ENCODE results near the gene TMTC4.

The TMTC4 gene

DNA sequence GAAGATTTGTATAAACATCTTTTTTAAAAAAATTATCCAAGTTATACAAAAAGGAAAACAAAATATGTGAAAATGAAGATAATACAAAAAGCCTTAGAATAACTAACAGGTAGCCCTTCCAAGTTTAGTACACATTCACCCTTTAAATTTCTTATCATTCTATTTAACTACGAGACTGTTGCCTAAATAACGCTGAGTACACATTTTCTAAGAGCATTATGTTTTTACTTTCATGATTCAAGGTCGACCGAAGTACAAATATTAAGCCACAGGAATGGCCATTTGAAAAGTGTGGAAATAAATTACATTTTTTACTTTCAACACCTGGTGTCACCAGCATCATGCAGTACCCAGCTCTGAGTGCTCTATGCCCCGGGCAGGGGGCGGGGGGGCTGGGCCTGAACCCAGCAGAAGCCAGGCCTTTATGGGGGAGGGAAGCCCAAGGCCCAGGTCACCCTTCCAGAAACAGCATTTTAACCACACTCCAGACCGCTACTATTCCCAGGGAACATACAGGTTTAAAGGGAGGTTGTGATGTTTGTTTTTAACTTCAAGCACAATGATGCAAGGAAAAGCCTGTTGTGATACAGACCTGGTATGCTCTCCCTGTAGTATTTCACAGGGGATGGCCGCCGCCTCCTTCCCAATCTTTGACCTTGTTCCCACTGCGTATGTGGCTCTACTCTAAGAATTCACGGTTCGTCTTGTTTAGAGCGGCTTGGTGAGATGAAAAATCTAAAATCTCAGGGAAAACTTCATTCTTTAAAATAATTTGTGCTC lies 110.0 kb downstream of the TMTC4 start:
- no peak overlapping the region for H3K27ac ChIP-seq (ENCODE audit: extremely low read depth, low read depth, low read length)
- no peaks in the 10 kb centered on the region for H3K4me1 ChIP-seq (ENCODE audit: control insufficient read depth, insufficient read depth, low read length)
- ChIA-PET POLR2A (no interaction called here), CTCF (interaction anchor here (2.1 kb wide), 1 partner anchor 8 kb away, joined by 5 read pairs; no protein-coding TSS in a partner anchor)
- no peaks in the 10 kb centered on the region for H3K9me3 ChIP-seq (ENCODE audit: control insufficient read depth, insufficient read depth, low read depth, low read length)
- H3K36me3 ChIP-seq (ENCODE audit: control insufficient read depth in 2 of 2, insufficient read depth in 1 of 2, low read length in 2 of 2), result no peaks in the 10 kb centered on the region
- TF ChIP-seq, protein P1, sequence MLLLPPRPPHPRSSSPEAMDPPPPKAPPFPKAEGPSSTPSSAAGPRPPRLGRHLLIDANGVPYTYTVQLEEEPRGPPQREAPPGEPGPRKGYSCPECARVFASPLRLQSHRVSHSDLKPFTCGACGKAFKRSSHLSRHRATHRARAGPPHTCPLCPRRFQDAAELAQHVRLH (tag by site-specific recombination; IDR thresholded peaks at IDR 0.05), result no peak
- TF ChIP-seq, protein P2, sequence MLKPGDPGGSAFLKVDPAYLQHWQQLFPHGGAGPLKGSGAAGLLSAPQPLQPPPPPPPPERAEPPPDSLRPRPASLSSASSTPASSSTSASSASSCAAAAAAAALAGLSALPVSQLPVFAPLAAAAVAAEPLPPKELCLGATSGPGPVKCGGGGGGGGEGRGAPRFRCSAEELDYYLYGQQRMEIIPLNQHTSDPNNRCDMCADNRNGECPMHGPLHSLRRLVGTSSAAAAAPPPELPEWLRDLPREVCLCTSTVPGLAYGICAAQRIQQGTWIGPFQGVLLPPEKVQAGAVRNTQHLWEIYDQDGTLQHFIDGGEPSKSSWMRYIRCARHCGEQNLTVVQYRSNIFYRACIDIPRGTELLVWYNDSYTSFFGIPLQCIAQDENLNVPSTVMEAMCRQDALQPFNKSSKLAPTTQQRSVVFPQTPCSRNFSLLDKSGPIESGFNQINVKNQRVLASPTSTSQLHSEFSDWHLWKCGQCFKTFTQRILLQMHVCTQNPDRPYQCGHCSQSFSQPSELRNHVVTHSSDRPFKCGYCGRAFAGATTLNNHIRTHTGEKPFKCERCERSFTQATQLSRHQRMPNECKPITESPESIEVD (tag by site-specific recombination; IDR thresholded peaks at IDR 0.05), result no peak
- TF ChIP-seq OSR2 (tag by site-specific recombination; IDR thresholded peaks at IDR 0.05) (no peak), ZNF140 (tag by site-specific recombination; IDR thresholded peaks at IDR 0.05) (no peak), ZNF830 (tag by site-specific recombination; IDR thresholded peaks at IDR 0.05; ENCODE audit: low read depth) (no peak), ZNF701 (tag by site-specific recombination; IDR thresholded peaks at IDR 0.05) (no peak), ZSCAN23 (tag by site-specific recombination; IDR thresholded peaks at IDR 0.05) (no peak)
- H3K4me3 ChIP-seq (ENCODE audit: low read depth, low read length), result no peak overlapping the region

DNA sequence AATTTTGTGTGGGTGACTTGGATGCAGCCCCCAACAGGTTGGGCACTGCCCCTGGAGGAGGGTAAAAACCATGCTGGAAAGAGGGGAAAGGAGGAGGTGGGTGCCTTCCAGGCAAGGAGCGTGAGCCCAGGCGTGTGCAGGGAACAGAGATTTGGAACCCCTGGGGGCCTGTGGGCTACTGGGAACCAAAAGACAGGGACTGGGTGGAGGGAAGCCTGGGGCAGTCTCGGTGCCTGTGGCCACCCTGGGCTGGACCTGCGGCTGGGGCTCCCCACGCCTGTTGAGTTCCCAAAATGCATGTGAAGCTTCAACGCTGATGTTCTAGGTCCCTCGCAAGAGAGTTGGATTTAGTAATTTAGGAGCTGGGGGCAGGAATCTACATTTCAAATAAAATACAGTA lies 110.8 kb downstream of the TMTC4 start:
- H3K27ac ChIP-seq (ENCODE audit: extremely low read depth, low read depth, low read length), result no peak overlapping the region
- ChIA-PET CTCF (interaction anchor here (2.1 kb wide), 1 partner anchor 9 kb away, joined by 5 read pairs; no protein-coding TSS in a partner anchor), POLR2A (no interaction called here)
- H3K4me1 ChIP-seq (ENCODE audit: control insufficient read depth, insufficient read depth, low read length), result no peaks in the 10 kb centered on the region
- H3K36me3 ChIP-seq (ENCODE audit: control insufficient read depth in 2 of 2, insufficient read depth in 1 of 2, low read length in 2 of 2), result no peaks in the 10 kb centered on the region
- H3K9me3 ChIP-seq (ENCODE audit: control insufficient read depth, insufficient read depth, low read depth, low read length), result no peaks in the 10 kb centered on the region
- H3K4me3 ChIP-seq (ENCODE audit: low read depth, low read length), result no peak overlapping the region
- TF ChIP-seq ZNF548 (tag by site-specific recombination; IDR thresholded peaks at IDR 0.05) (no peak), HOXD13 (CRISPR knock-in tag; IDR thresholded peaks at IDR 0.05; ENCODE audit: borderline replicate concordance) (no peak), SCRT1 (tag by site-specific recombination; IDR thresholded peaks at IDR 0.05; ENCODE audit: borderline replicate concordance) (no peak), TCF7L2 (IDR thresholded peaks at IDR 0.05; ENCODE audit: borderline replicate concordance, low read depth, low read length) (no peak), KLF8 (tag by site-specific recombination; IDR thresholded peaks at IDR 0.05) (no peak), ZNF776 (tag by site-specific recombination; IDR thresholded peaks at IDR 0.05; ENCODE audit: borderline replicate concordance) (no peak), ZNF394 (tag by site-specific recombination; IDR thresholded peaks at IDR 0.05; ENCODE audit: borderline replicate concordance) (no peak), ZNF324 (tag by site-specific recombination; IDR thresholded peaks at IDR 0.05) (no peak), ZNF660 (tag by site-specific recombination; IDR thresholded peaks at IDR 0.05) (no peak), ZBTB7A (tag by site-specific recombination; IDR thresholded peaks at IDR 0.05; ENCODE audit: low read depth) (no peak), ZBTB21 (tag by site-specific recombination; IDR thresholded peaks at IDR 0.05) (no peak), ZNF341 (tag by site-specific recombination; IDR thresholded peaks at IDR 0.05; ENCODE audit: low read depth) (no peak), ZNF211 (tag by site-specific recombination; IDR thresholded peaks at IDR 0.05; ENCODE audit: low read depth) (no peak), ZNF132 (tag by site-specific recombination; IDR thresholded peaks at IDR 0.05; ENCODE audit: borderline replicate concordance) (no peak), ZFHX2 (tag by site-specific recombination; conservative IDR thresholded peaks at IDR 0.05) (no peak), ZNF544 (tag by site-specific recombination; IDR thresholded peaks at IDR 0.05) (no peak), BCL11A (tag by site-specific recombination; IDR thresholded peaks at IDR 0.05; ENCODE audit: low read depth) (no peak)
- TF ChIP-seq, protein P3, sequence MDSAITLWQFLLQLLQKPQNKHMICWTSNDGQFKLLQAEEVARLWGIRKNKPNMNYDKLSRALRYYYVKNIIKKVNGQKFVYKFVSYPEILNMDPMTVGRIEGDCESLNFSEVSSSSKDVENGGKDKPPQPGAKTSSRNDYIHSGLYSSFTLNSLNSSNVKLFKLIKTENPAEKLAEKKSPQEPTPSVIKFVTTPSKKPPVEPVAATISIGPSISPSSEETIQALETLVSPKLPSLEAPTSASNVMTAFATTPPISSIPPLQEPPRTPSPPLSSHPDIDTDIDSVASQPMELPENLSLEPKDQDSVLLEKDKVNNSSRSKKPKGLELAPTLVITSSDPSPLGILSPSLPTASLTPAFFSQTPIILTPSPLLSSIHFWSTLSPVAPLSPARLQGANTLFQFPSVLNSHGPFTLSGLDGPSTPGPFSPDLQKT (IDR thresholded peaks at IDR 0.05; ENCODE audit: borderline replicate concordance, low read depth, low read length), result no peak
- TF ChIP-seq, protein P4, sequence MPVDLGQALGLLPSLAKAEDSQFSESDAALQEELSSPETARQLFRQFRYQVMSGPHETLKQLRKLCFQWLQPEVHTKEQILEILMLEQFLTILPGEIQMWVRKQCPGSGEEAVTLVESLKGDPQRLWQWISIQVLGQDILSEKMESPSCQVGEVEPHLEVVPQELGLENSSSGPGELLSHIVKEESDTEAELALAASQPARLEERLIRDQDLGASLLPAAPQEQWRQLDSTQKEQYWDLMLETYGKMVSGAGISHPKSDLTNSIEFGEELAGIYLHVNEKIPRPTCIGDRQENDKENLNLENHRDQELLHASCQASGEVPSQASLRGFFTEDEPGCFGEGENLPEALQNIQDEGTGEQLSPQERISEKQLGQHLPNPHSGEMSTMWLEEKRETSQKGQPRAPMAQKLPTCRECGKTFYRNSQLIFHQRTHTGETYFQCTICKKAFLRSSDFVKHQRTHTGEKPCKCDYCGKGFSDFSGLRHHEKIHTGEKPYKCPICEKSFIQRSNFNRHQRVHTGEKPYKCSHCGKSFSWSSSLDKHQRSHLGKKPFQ (tag by site-specific recombination; IDR thresholded peaks at IDR 0.05), result no peak
- TF ChIP-seq, protein P5, sequence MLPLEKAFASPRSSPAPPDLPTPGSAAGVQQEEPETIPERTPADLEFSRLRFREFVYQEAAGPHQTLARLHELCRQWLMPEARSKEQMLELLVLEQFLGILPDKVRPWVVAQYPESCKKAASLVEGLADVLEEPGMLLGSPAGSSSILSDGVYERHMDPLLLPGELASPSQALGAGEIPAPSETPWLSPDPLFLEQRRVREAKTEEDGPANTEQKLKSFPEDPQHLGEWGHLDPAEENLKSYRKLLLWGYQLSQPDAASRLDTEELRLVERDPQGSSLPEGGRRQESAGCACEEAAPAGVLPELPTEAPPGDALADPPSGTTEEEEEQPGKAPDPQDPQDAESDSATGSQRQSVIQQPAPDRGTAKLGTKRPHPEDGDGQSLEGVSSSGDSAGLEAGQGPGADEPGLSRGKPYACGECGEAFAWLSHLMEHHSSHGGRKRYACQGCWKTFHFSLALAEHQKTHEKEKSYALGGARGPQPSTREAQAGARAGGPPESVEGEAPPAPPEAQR (tag by site-specific recombination; IDR thresholded peaks at IDR 0.05), result no peak
